ENCODE data around the gene HNRNPH1.

- TF ChIP-seq POLR2A (IDR thresholded peaks at IDR 0.05; ENCODE audit: low read length) (no peak), GATA1 (IDR thresholded peaks at IDR 0.05; ENCODE audit: low read depth, low read length) (no peak)
These were observed 12.6 kb downstream of the HNRNPH1 start for GRCh38 chr5:179610903-179611265.

Measured in erythroblast (primary cell).